B cell (primary cell): Measurements from ENCODE around the gene NRIP2. TPM values are rescaled to one million over a fixed set of nuclear protein-coding genes. Genes with fewer than 3 reads are reported as not detected.

Source experiments
- ATAC-seq: fragments of 200-7000 bp; cut with Tn5 transposase; one replicate; pipeline ENCODE4 v1.10.0; 2021; ENCODE audit warnings: low read depth, mild to moderate bottlenecking, moderate number of reproducible peaks, moderate library complexity
- CTCF ChIA-PET: fragments of 350-600 bp; sonication (Branson Sonifier 250); formaldehyde crosslinking; loops from one replicate; lab custom pipeline; 2021; ENCODE audit warnings: antibody characterized with exemption, inconsistent platforms; lab: Charles Lee
- POLR2A ChIA-PET: fragments of 350-600 bp; sonication (Branson Sonifier 250); formaldehyde crosslinking; loops from one replicate; lab custom pipeline; 2021; ENCODE audit warnings: antibody characterized with exemption; lab: Charles Lee
- DNase-seq: peaks from one replicate; pipeline ENCODE4 v3.0.0; 2013
- H2AFZ ChIP-seq: 2 replicates; pipeline ENCODE4 v1.6.1; 2012; ENCODE audit warnings: mild to moderate bottlenecking, low read depth, low read length; ENCODE audit not compliant: insufficient read depth, poor library complexity, severe bottlenecking
- H3K27ac ChIP-seq, 2 donors: 1 replicate in 1 of 2; 2 replicates in 1 of 2; pipeline ENCODE4 v1.5.1; 2012 to 2013; ENCODE audit warnings: low read length in 2 of 2, mild to moderate bottlenecking in 2 of 2, moderate library complexity in 1 of 2
- H3K27me3 ChIP-seq, 4 experiments: fragments of 200-600 bp in 1 of 4; sonication (generic) in 1 of 4; replicated peaks in 1 of 4; 1 replicate in 2 of 4; 2 replicates in 2 of 4; pipeline versions ENCODE4 v1.6.1 to v1.7.0; 2013 to 2016; ENCODE audit warnings: low read length in 3 of 4, mild to moderate bottlenecking in 2 of 4, mixed read lengths in 1 of 4, moderate library complexity in 1 of 4; ENCODE audit not compliant: insufficient read depth in 4 of 4, control insufficient read depth in 3 of 4; ENCODE audit errors: control extremely low read depth in 1 of 4
- H3K36me3 ChIP-seq, 2 experiments: replicated peaks in 1 of 2; 1 replicate in 1 of 2; 2 replicates in 1 of 2; pipeline versions ENCODE4 v1.6.1 to v1.7.1; 2013; ENCODE audit warnings: low read length in 1 of 2; ENCODE audit not compliant: insufficient read depth in 2 of 2, control insufficient read depth in 1 of 2; ENCODE audit errors: control extremely low read depth in 1 of 2, extremely low read depth in 1 of 2
- H3K4me1 ChIP-seq, 2 donors: fragments of 200-600 bp in 1 of 2; sonication (generic) in 1 of 2; 1 replicate in 1 of 2; 2 replicates in 1 of 2; pipeline versions ENCODE4 v1.5.1 to v1.6.1; 2013 to 2017; ENCODE audit warnings: low read length in 2 of 2; ENCODE audit not compliant: control insufficient read depth in 2 of 2, insufficient read depth in 2 of 2
- H3K4me2 ChIP-seq: replicated peaks from 2 replicates; pipeline ENCODE3; 2012; ENCODE audit warnings: mild to moderate bottlenecking, low read depth, low read length; ENCODE audit not compliant: poor library complexity, severe bottlenecking
- H3K4me3 ChIP-seq, 5 experiments: fragments of 200-600 bp in 1 of 5; sonication (generic) in 1 of 5; 1 replicate in 3 of 5; 2 replicates in 2 of 5; pipeline versions ENCODE4 v1.5.1 to v1.7.0; 2011 to 2016; ENCODE audit warnings: low read length in 4 of 5, mild to moderate bottlenecking in 4 of 5, low read depth in 2 of 5, control low read depth in 1 of 5, moderate library complexity in 1 of 5; ENCODE audit not compliant: insufficient read depth in 1 of 5; ENCODE audit errors: control extremely low read depth in 1 of 5, extremely low read depth in 1 of 5
- H3K79me2 ChIP-seq: fragments of 200-600 bp; sonication (generic); one replicate; pipeline ENCODE4 v1.6.0; 2016; ENCODE audit warnings: low read length; ENCODE audit not compliant: control insufficient read depth, insufficient read depth
- H3K9ac ChIP-seq: fragments of 200-600 bp; sonication (generic); 2 replicates; pipeline ENCODE4 v1.6.1; 2017; ENCODE audit warnings: mild to moderate bottlenecking, low read length, moderate library complexity
- H3K9me3 ChIP-seq, 3 donors: one replicate each; pipeline versions ENCODE4 v1.6.1 to v1.7.1; 2013; ENCODE audit warnings: low read length in 2 of 3; ENCODE audit not compliant: control insufficient read depth in 2 of 3, insufficient read depth in 1 of 3; ENCODE audit errors: control extremely low read depth in 1 of 3
- H4K20me1 ChIP-seq: 2 replicates; pipeline ENCODE4 v1.6.0; 2012; ENCODE audit warnings: mild to moderate bottlenecking, low read length; ENCODE audit not compliant: insufficient read depth, control insufficient read depth, poor library complexity, severe bottlenecking
- H3K27ac Mint-ChIP-seq: one replicate; pipeline ENCODE4 v1.8.0; 2021; ENCODE audit warnings: mixed read lengths
- H3K27me3 Mint-ChIP-seq: one replicate; pipeline ENCODE4 v1.8.0; 2021; ENCODE audit warnings: mixed read lengths
- H3K4me1 Mint-ChIP-seq: one replicate; pipeline ENCODE4 v1.8.0; 2021; ENCODE audit warnings: mixed read lengths
- H3K4me3 Mint-ChIP-seq: one replicate; pipeline ENCODE4 v1.8.0; 2021; ENCODE audit warnings: mixed read lengths
- H3K9me3 Mint-ChIP-seq: one replicate; pipeline ENCODE4 v1.8.0; 2022; ENCODE audit warnings: mixed read lengths; ENCODE audit not compliant: insufficient read depth
- CTCF ChIP-seq: fragments of 200-600 bp; IDR thresholded peaks from one replicate; pipeline ENCODE4 v1.8.0; 2022; ENCODE audit warnings: antibody characterized with exemption, mild to moderate bottlenecking
- EZH2 ChIP-seq: IDR thresholded peaks from 2 replicates; pipeline ENCODE4 v1.6.1; 2012; ENCODE audit warnings: borderline replicate concordance, low read depth, mild to moderate bottlenecking, moderate library complexity, low read length; ENCODE audit not compliant: insufficient read depth, poor library complexity, severe bottlenecking
- WGBS: methylation state at CpG from one replicate; pipeline ENCODE4 v1.1.5; 2013; ENCODE audit warnings: missing lambda C conversion rate; ENCODE audit not compliant: insufficient coverage; 5-methylcytosine and 5-hydroxymethylcytosine counted together
- intact Hi-C: fragments of 100-400 bp; cut with micrococcal nuclease; formaldehyde crosslinking; loops from one replicate; pipeline ENCODE4 v1.10.0; 2022
- polyA plus RNA-seq: library from polyadenylated mRNA; depleted of rRNA; stranded (reverse); fragments of >200 nt; gene quantifications from 2 replicates; pipeline ENCODE4 v1.2.3, GENCODE V29; 2012
- total RNA-seq, 2 donors: library from RNA; stranded (reverse); fragments of 120-200 nt in 1 of 2; gene quantifications; 1 replicate in 1 of 2; 2 replicates in 1 of 2; pipeline versions ENCODE4 v1.2.3 to v1.2.4, GENCODE V29; 2013 to 2022

Gene NRIP2
- total and polyA plus RNA-seq, 2 donors (not counting 1 experiment from before 2014, with no cell fraction given), result not detected

- ChIA-PET CTCF (no interaction called here), POLR2A (no interaction called here)
- Histone ChIP-seq H3K36me3 (peaks cover 0 to 5% of the 10 kb centered on the region in 2 experiments), H3K4me2 (no peak overlapping the region), H3K27ac (no peak overlapping the region), H3K9me3 (no peaks in the 10 kb centered on the region), H4K20me1 (no peaks in the 10 kb centered on the region), H3K27me3 (no peaks in the 10 kb centered on the region), H3K9ac (no peak overlapping the region), H2AFZ (no peak overlapping the region), H3K4me3 (no peak overlapping the region), H3K4me1 (no peaks in the 10 kb centered on the region), H3K79me2 (no peaks in the 10 kb centered on the region)
- H3K27me3 Mint-ChIP-seq, result no peaks in the 10 kb centered on the region
- no peak overlapping the region for H3K4me3 Mint-ChIP-seq
- H3K27ac Mint-ChIP-seq, result no peak overlapping the region
- WGBS, result no CpG with 5 or more reads among the region's 3 CpGs
- ATAC-seq (no peak), DNase-seq (no peak)
- intact Hi-C loops, result loop anchor here (10.0 kb wide), 1 partner anchor 183 kb away; no protein-coding TSS in a partner anchor
- H3K4me1 Mint-ChIP-seq, result no peaks in the 10 kb centered on the region
- no peaks in the 10 kb centered on the region for H3K9me3 Mint-ChIP-seq
- TF ChIP-seq CTCF (no peak), EZH2 (no peak)
Measured at GRCh38 chr12:2851931-2852330, 17.1 kb upstream of the NRIP2 start.

- Histone ChIP-seq H3K27me3 (no peaks in the 10 kb centered on the region), H4K20me1 (no peaks in the 10 kb centered on the region), H3K36me3 (peaks cover 0 to 23% of the 10 kb centered on the region in 2 experiments), H3K4me3 (no peak overlapping the region), H3K9me3 (no peaks in the 10 kb centered on the region), H3K27ac (no peak overlapping the region), H3K4me2 (no peak overlapping the region), H3K9ac (no peak overlapping the region), H2AFZ (no peak overlapping the region), H3K79me2 (no peaks in the 10 kb centered on the region), H3K4me1 (no peaks in the 10 kb centered on the region)
- ChIA-PET POLR2A (no interaction called here), CTCF (interaction anchor here (1.0 to 2.1 kb wide), 8 partner anchors 9 to 430 kb away, joined by 3 to 8 read pairs (median 4); no protein-coding TSS in a partner anchor)
- no peaks in the 10 kb centered on the region for H3K4me1 Mint-ChIP-seq
- DNase-seq (no peak), ATAC-seq (no peak)
- no peak overlapping the region for H3K4me3 Mint-ChIP-seq
- TF ChIP-seq CTCF (no peak), EZH2 (no peak)
- no peaks in the 10 kb centered on the region for H3K27me3 Mint-ChIP-seq
- intact Hi-C loops, result no loop called here
- WGBS, result 90% methylated on average over 2 of the region's 6 CpGs
- H3K9me3 Mint-ChIP-seq, result no peaks in the 10 kb centered on the region
- H3K27ac Mint-ChIP-seq, result no peak overlapping the region
Measured at GRCh38 chr12:2845280-2845679, 10.4 kb upstream of the NRIP2 start.
